ENCODE results near the gene KCNK6.

GRCh38 chr19:38351865-38352395, 32.3 kb downstream of the KCNK6 start:
- TF ChIP-seq CTCF (conservative IDR thresholded peaks at IDR 0.05 in 1 of 2, IDR thresholded peaks at IDR 0.05 in 1 of 2; ENCODE audit: extremely low read depth in 1 of 2, insufficient read depth in 1 of 2, low read depth in 1 of 2, low read length in 2 of 2) (no peak), EZH2 (IDR thresholded peaks at IDR 0.05; ENCODE audit: borderline replicate concordance, low read length) (no peak)

All from mammary epithelial cell (primary cell).